H1 (cell line): ENCODE measurements around the gene MCCC1. TPM values are rescaled to one million over a fixed set of nuclear protein-coding genes. Genes with fewer than 3 reads are reported as not detected.

ENCODE experiments used
- CTCF ChIA-PET: fragments of 300-600 bp; sonication (Branson Sonifier 250); formaldehyde crosslinking; loops from one replicate; lab custom pipeline; 2021; ENCODE audit not compliant: partially characterized antibody; lab: Charles Lee
- POLR2A ChIA-PET: fragments of 300-600 bp; sonication (Branson Sonifier 250); formaldehyde crosslinking; loops from one replicate; lab custom pipeline; 2021; ENCODE audit warnings: inconsistent platforms; ENCODE audit not compliant: partially characterized antibody; lab: Charles Lee
- DNase-seq, 2 experiments: peaks; one replicate each; pipeline versions ENCODE4 v3.0.0 to v3.0.0-alpha.2; 2010 to 2022; ENCODE audit warnings: low spot score in 2 of 2, low read depth in 1 of 2, mixed read lengths in 1 of 2
- FAIRE-seq: peaks from 2 replicates; lab custom pipeline; 2011; peaks lifted over from hg19 to GRCh38; lab: Jason Lieb, UNC
- H2AFZ ChIP-seq: 2 replicates; pipeline ENCODE4 v1.8.1; 2012; ENCODE audit warnings: low read length, inconsistent platforms
- H2AK5ac ChIP-seq: 2 replicates; pipeline ENCODE4 v1.6.1; 2013; ENCODE audit warnings: low read depth, low read length
- H2BK120ac ChIP-seq: replicated peaks from 2 replicates; pipeline ENCODE3; 2013; ENCODE audit warnings: low read depth, low read length, inconsistent platforms
- H2BK12ac ChIP-seq: 2 replicates; pipeline ENCODE4 v1.6.1; 2013; ENCODE audit warnings: low read depth, low read length
- H2BK15ac ChIP-seq: 2 replicates; pipeline ENCODE4 v1.6.1; 2013; ENCODE audit warnings: low read length
- H2BK20ac ChIP-seq: 2 replicates; pipeline ENCODE4 v1.6.1; 2013; ENCODE audit warnings: low read length
- H2BK5ac ChIP-seq: 2 replicates; pipeline ENCODE4 v1.6.1; 2013; ENCODE audit warnings: low read depth, low read length
- H3K14ac ChIP-seq: 2 replicates; pipeline ENCODE4 v1.6.1; 2013; ENCODE audit warnings: inconsistent platforms; ENCODE audit not compliant: insufficient read length
- H3K18ac ChIP-seq: 2 replicates; pipeline ENCODE4 v1.6.1; 2013; ENCODE audit warnings: low read length; ENCODE audit errors: extremely low read depth
- H3K23ac ChIP-seq: 2 replicates; pipeline ENCODE4 v1.6.1; 2013; ENCODE audit warnings: inconsistent platforms; ENCODE audit not compliant: insufficient read length
- H3K23me2 ChIP-seq: 2 replicates; pipeline ENCODE4 v1.6.1; 2013; ENCODE audit warnings: low read depth, low read length
- H3K27ac ChIP-seq: 2 replicates; pipeline ENCODE4 v1.6.1; 2011; ENCODE audit warnings: low read depth, low read length, inconsistent platforms
- H3K27me3 ChIP-seq, 4 experiments: replicated peaks in 1 of 4; 1 replicate in 1 of 4; 2 replicates in 3 of 4; pipeline versions ENCODE4 v1.6.1 to v1.8.1; 2011 to 2013; ENCODE audit warnings: low read length in 3 of 4, mild to moderate bottlenecking in 3 of 4, inconsistent platforms in 2 of 4, mixed read lengths in 2 of 4, moderate library complexity in 1 of 4; ENCODE audit not compliant: control insufficient read depth in 3 of 4, insufficient read depth in 3 of 4; ENCODE audit errors: extremely low read depth in 1 of 4
- H3K36me3 ChIP-seq, 4 experiments: 2 replicates each; pipeline versions ENCODE4 v1.6.1 to v1.8.1; 2011 to 2013; ENCODE audit warnings: mild to moderate bottlenecking in 4 of 4, low read length in 3 of 4, moderate library complexity in 2 of 4, control low read depth in 1 of 4, inconsistent platforms in 1 of 4; ENCODE audit not compliant: insufficient read depth in 4 of 4, control insufficient read depth in 2 of 4
- H3K4ac ChIP-seq: replicated peaks from 2 replicates; pipeline ENCODE3; 2013; ENCODE audit warnings: low read length, low read depth, mixed read lengths, inconsistent platforms; ENCODE audit not compliant: insufficient read length
- H3K4me1 ChIP-seq, 4 experiments: replicated peaks in 1 of 4; 1 replicate in 1 of 4; 2 replicates in 3 of 4; pipeline versions ENCODE4 v1.6.1 to v1.8.1; 2011 to 2013; ENCODE audit warnings: low read length in 3 of 4, inconsistent platforms in 2 of 4, mixed read lengths in 1 of 4; ENCODE audit not compliant: insufficient read depth in 4 of 4, control insufficient read depth in 3 of 4
- H3K4me2 ChIP-seq, 2 experiments: 2 replicates each; pipeline versions ENCODE4 v1.6.1 to v1.8.1; 2011 to 2013; ENCODE audit warnings: low read depth in 2 of 2, low read length in 2 of 2, control low read depth in 1 of 2, inconsistent platforms in 1 of 2, mild to moderate bottlenecking in 1 of 2; ENCODE audit not compliant: insufficient read depth in 1 of 2
- H3K4me3 ChIP-seq, 4 experiments: fragments of 200-600, 300-600 bp in 1 of 4; sonication (generic), shearing (Covaris generic), sonication (Bioruptor Twin) in 1 of 4; 2 replicates each; pipeline versions ENCODE4 v1.5.1 to v1.8.1; 2011 to 2016; ENCODE audit warnings: low read length in 4 of 4, low read depth in 3 of 4, control low read depth in 2 of 4, inconsistent platforms in 2 of 4, mild to moderate bottlenecking in 2 of 4, mixed read lengths in 1 of 4, moderate library complexity in 1 of 4; ENCODE audit not compliant: insufficient read depth in 2 of 4; ENCODE audit errors: extremely low read depth in 1 of 4
- H3K56ac ChIP-seq: replicated peaks from 2 replicates; pipeline ENCODE3; 2013; ENCODE audit warnings: low read depth, mild to moderate bottlenecking, mixed read lengths, low read length, inconsistent platforms; ENCODE audit not compliant: insufficient read length
- H3K79me1 ChIP-seq: 2 replicates; pipeline ENCODE4 v1.6.1; 2013; ENCODE audit warnings: low read depth, low read length, control low read depth
- H3K79me2 ChIP-seq, 2 experiments: 2 replicates each; pipeline versions ENCODE4 v1.6.1 to v1.8.1; 2012 to 2013; ENCODE audit warnings: low read length in 2 of 2, mild to moderate bottlenecking in 2 of 2, inconsistent platforms in 1 of 2; ENCODE audit not compliant: insufficient read depth in 2 of 2, control insufficient read depth in 1 of 2
- H3K9ac ChIP-seq, 4 experiments: replicated peaks in 1 of 4; 1 replicate in 1 of 4; 2 replicates in 3 of 4; pipeline versions ENCODE4 v1.6.1 to v1.8.1; 2011 to 2013; ENCODE audit warnings: low read depth in 3 of 4, low read length in 3 of 4, control low read depth in 2 of 4, mild to moderate bottlenecking in 2 of 4, moderate library complexity in 2 of 4, inconsistent platforms in 1 of 4; ENCODE audit errors: extremely low read depth in 1 of 4
- H3K9me3 ChIP-seq, 2 experiments: 2 replicates each; pipeline versions ENCODE4 v1.6.1 to v1.8.1; 2012 to 2013; ENCODE audit warnings: mild to moderate bottlenecking in 2 of 2, moderate library complexity in 2 of 2, control low read depth in 1 of 2, inconsistent platforms in 1 of 2, low read depth in 1 of 2, low read length in 1 of 2, mixed read lengths in 1 of 2; ENCODE audit not compliant: insufficient read depth in 2 of 2
- H4K20me1 ChIP-seq, 2 experiments: replicated peaks in 1 of 2; 2 replicates each; pipeline versions ENCODE3 to v1.8.1; 2011 to 2013; ENCODE audit warnings: inconsistent platforms in 2 of 2, low read length in 2 of 2, mild to moderate bottlenecking in 1 of 2; ENCODE audit not compliant: insufficient read depth in 2 of 2, control insufficient read depth in 1 of 2
- H4K5ac ChIP-seq: 2 replicates; pipeline ENCODE4 v1.6.1; 2013; ENCODE audit warnings: low read length, low read depth, mixed read lengths, inconsistent platforms; ENCODE audit not compliant: insufficient read length
- H4K8ac ChIP-seq: 2 replicates; pipeline ENCODE4 v1.8.0; 2013; ENCODE audit warnings: mild to moderate bottlenecking, moderate library complexity, low read length, inconsistent platforms; ENCODE audit not compliant: insufficient read depth; ENCODE audit errors: extremely low read depth
- H4K91ac ChIP-seq: replicated peaks from 2 replicates; pipeline ENCODE3; 2013; ENCODE audit warnings: low read length, mixed read lengths, inconsistent platforms; ENCODE audit not compliant: insufficient read length
- CBX5 ChIP-seq: fragments of 300-800, 300-1000 bp; sonication (generic); IDR thresholded peaks from 2 replicates; pipeline ENCODE4 v1.7.1; 2016; ENCODE audit warnings: antibody characterized with exemption, low read length, low read depth
- CTCF ChIP-seq, 3 experiments: IDR thresholded peaks; 1 replicate in 2 of 3; 2 replicates in 1 of 3; pipeline versions ENCODE4 v1.5.1 to v1.6.1; 2011; ENCODE audit warnings: low read length in 3 of 3, mild to moderate bottlenecking in 3 of 3, inconsistent platforms in 2 of 3, low read depth in 1 of 3, moderate library complexity in 1 of 3; ENCODE audit not compliant: insufficient read depth in 1 of 3; ENCODE audit errors: control extremely low read depth in 1 of 3
- GABPA ChIP-seq: IDR thresholded peaks from 2 replicates; pipeline ENCODE4 v1.6.1; 2011; ENCODE audit warnings: mild to moderate bottlenecking, low read length, moderate library complexity, borderline replicate concordance; ENCODE audit not compliant: insufficient read depth
- JUND ChIP-seq: IDR thresholded peaks from 2 replicates; pipeline ENCODE4 v1.6.1; 2011; ENCODE audit warnings: mild to moderate bottlenecking, improper control_type of control experiment, low read length
- KDM4A ChIP-seq: IDR thresholded peaks from one replicate; pipeline ENCODE4 v1.7.1; 2012; ENCODE audit warnings: low read depth, mild to moderate bottlenecking, moderate library complexity, low read length, inconsistent platforms; ENCODE audit not compliant: severe bottlenecking
- PHF8 ChIP-seq: fragments of 200-600 bp; sonication (generic); conservative IDR thresholded peaks from 2 replicates; pipeline ENCODE4 v1.7.1; 2012; ENCODE audit warnings: low read depth, mild to moderate bottlenecking, inconsistent platforms, low read length, moderate library complexity
- RNF2 ChIP-seq: fragments of 200-900, 300-1000 bp; sonication (generic); IDR thresholded peaks from 2 replicates; pipeline ENCODE4 v1.7.1; 2016; ENCODE audit warnings: borderline replicate concordance, low read depth, mild to moderate bottlenecking, antibody characterized with exemption, low read length; ENCODE audit not compliant: poor library complexity, severe bottlenecking; ENCODE audit errors: missing control alignments
- SRF ChIP-seq: IDR thresholded peaks from 2 replicates; pipeline ENCODE4 v1.6.1; 2011; ENCODE audit warnings: mild to moderate bottlenecking, low read depth, low read length, moderate library complexity
- USF2 ChIP-seq: IDR thresholded peaks from 2 replicates; pipeline ENCODE4 v1.6.1; 2011; ENCODE audit warnings: low read length, improper control_type of control experiment
- WGBS, 2 experiments: shearing (Covaris generic) in 1 of 2; methylation state at CpG; one replicate each; pipeline versions ENCODE4 v1.1.6 to v1.1.7; 2013 to 2015; ENCODE audit warnings: low lambda C conversion rate in 2 of 2, mixed read lengths in 2 of 2, inconsistent platforms in 1 of 2, low coverage in 1 of 2, missing lambda C conversion rate in 1 of 2; ENCODE audit not compliant: insufficient replicate concordance in 2 of 2, insufficient coverage in 1 of 2, insufficient read length in 1 of 2; ENCODE audit errors: extremely low coverage in 1 of 2, missing lambda C conversion rate in 1 of 2; 5-methylcytosine and 5-hydroxymethylcytosine counted together
- polyA plus RNA-seq, 7 experiments: library from polyadenylated mRNA; depleted of rRNA in 3 of 7; stranded (reverse) in 5 of 7; unstranded in 2 of 7; fragments of >200 nt in 5 of 7; fragments of 200-250 nt in 2 of 7; gene quantifications; 1 replicate in 5 of 7; 2 replicates in 1 of 7; 4 replicates in 1 of 7; pipeline versions ENCODE4 v1.2.1 to v1.2.3, GENCODE V29; 2011 to 2013; ENCODE audit warnings: missing spikeins in 2 of 7, mixed read lengths in 2 of 7
- total RNA-seq: library from RNA; stranded (reverse); fragmentation: NEBNext Ultra II Directional; extraction: Animal tissue kit (Norgen Biotek cat#: 25700); gene quantifications from 2 replicates; pipeline ENCODE4 v1.2.1, GENCODE V29; 2021

MCCC1 gene
- total and polyA plus RNA-seq, 2 of the 8 experiments (the other 6 are each of a cell fraction or from before 2014, with no cell fraction given): 10.8 to 21.5 TPM

GRCh38 chr3:183074881-183075280 is 24.4 kb downstream of the MCCC1 start:
- Histone ChIP-seq H4K91ac (no peak overlapping the region), H3K4ac (no peak overlapping the region), H3K36me3 (peaks cover 0 to 43% (median 10%) of the 10 kb centered on the region in 4 experiments; a peak in 7 of 8 replicates), H4K20me1 (no peaks in the 10 kb centered on the region), H3K4me1 (no peaks in the 10 kb centered on the region), H3K27ac (no peak overlapping the region), H3K79me1 (no peaks in the 10 kb centered on the region), H3K14ac (no peak overlapping the region), H2BK12ac (no peak overlapping the region), H3K27me3 (no peaks in the 10 kb centered on the region), H3K9me3 (peaks cover 5 to 14% of the 10 kb centered on the region in 2 experiments; a peak in 3 of 4 replicates), H3K9ac (no peak overlapping the region), H3K18ac (no peak overlapping the region), H2BK20ac (no peak overlapping the region), H3K56ac (no peak overlapping the region), H2AK5ac (no peak overlapping the region), H2BK5ac (no peak overlapping the region), H3K79me2 (no peaks in the 10 kb centered on the region), H2BK15ac (no peak overlapping the region), H3K4me3 (no peak overlapping the region), H2AFZ (no peak overlapping the region), H4K8ac (no peak overlapping the region), H3K4me2 (no peak overlapping the region), H3K23me2 (no peaks in the 10 kb centered on the region), H4K5ac (no peak overlapping the region), H3K23ac (no peak overlapping the region), H2BK120ac (no peak overlapping the region)
- no peak for DNase-seq
- ChIA-PET CTCF (interaction anchor here (1.0 kb wide), 1 partner anchor 11 kb away, joined by 4 read pairs; no protein-coding TSS in a partner anchor), POLR2A (no interaction called here)
- 96% methylated on average over 2 of the region's 2 CpGs; no CpG with 5 or more reads in 1 of the 2 experiments for WGBS, 2 experiments
- FAIRE-seq: no peak
- no peak for TF ChIP-seq USF2
- TF ChIP-seq RNF2: no peak
- TF ChIP-seq KDM4A: no peak
- no peak for TF ChIP-seq JUND
- no peak for TF ChIP-seq SRF
- no peak for TF ChIP-seq CTCF (IDR thresholded peaks at IDR 0.05; ENCODE audit: control extremely low read depth in 1 of 3, insufficient read depth in 1 of 3, low read depth in 1 of 3, low read length in 3 of 3)
- TF ChIP-seq CBX5: no peak
- TF ChIP-seq PHF8: no peak
- no peak for TF ChIP-seq GABPA
